Neural progenitor cell (in vitro differentiated cells): ENCODE data around the gene PHF14. TPM values are rescaled to one million over a fixed set of nuclear protein-coding genes. Genes with fewer than 3 reads are reported as not detected.

Experiments
- DNase-seq: peaks from one replicate; pipeline ENCODE4 v3.0.0-alpha.2; 2016; ENCODE audit warnings: low spot score
- H2AFZ ChIP-seq: fragments of 200-600 bp; sonication (generic); replicated peaks from 2 replicates; pipeline ENCODE4 v1.6.1; 2016; ENCODE audit warnings: antibody characterized with exemption
- H3F3A ChIP-seq: fragments of 200-600 bp; sonication (generic); 2 replicates; pipeline ENCODE4 v1.6.1; 2016; ENCODE audit warnings: antibody characterized with exemption, low read depth
- H3K27ac ChIP-seq: fragments of 200-600 bp; sonication (generic); 2 replicates; pipeline ENCODE4 v1.5.1; 2016; ENCODE audit warnings: mild to moderate bottlenecking
- H3K27me3 ChIP-seq: fragments of 200-600 bp; sonication (generic); 2 replicates; pipeline ENCODE4 v1.6.1; 2016; ENCODE audit warnings: mild to moderate bottlenecking, moderate library complexity
- H3K36me3 ChIP-seq: fragments of 200-600 bp; sonication (generic); 2 replicates; pipeline ENCODE4 v1.5.1; 2016
- H3K4me1 ChIP-seq: fragments of 200-600 bp; sonication (generic); 2 replicates; pipeline ENCODE4 v1.6.1; 2016; ENCODE audit warnings: mixed run types
- H3K4me2 ChIP-seq: fragments of 200-600 bp; sonication (generic); 2 replicates; pipeline ENCODE4 v1.6.1; 2016
- H3K4me3 ChIP-seq: fragments of 200-600 bp; sonication (generic); 2 replicates; pipeline ENCODE4 v1.5.1; 2016
- H3K79me2 ChIP-seq: fragments of 200-600 bp; sonication (generic); 2 replicates; pipeline ENCODE4 v1.6.1; 2016; ENCODE audit warnings: low read depth
- H3K9ac ChIP-seq: fragments of 200-600 bp; sonication (generic); 2 replicates; pipeline ENCODE4 v1.6.1; 2016
- H3K9me3 ChIP-seq: fragments of 200-600 bp; sonication (generic); 2 replicates; pipeline ENCODE4 v1.5.1; 2016; ENCODE audit warnings: low read depth
- H4K20me1 ChIP-seq: fragments of 200-600 bp; sonication (generic); 2 replicates; pipeline ENCODE4 v1.6.1; 2016; ENCODE audit warnings: low read depth
- H3K27ac Mint-ChIP-seq: 3 replicates; pipeline ENCODE4 v1.8.0; 2021; ENCODE audit warnings: mixed read lengths
- H3K27me3 Mint-ChIP-seq: 2 replicates; pipeline ENCODE4 v1.8.0; 2022; ENCODE audit warnings: low read depth, mild to moderate bottlenecking, inconsistent platforms, moderate library complexity, mixed read lengths; ENCODE audit not compliant: insufficient read depth
- H3K36me3 Mint-ChIP-seq: 3 replicates; pipeline ENCODE4 v1.8.0; 2021; ENCODE audit warnings: mixed read lengths
- H3K4me1 Mint-ChIP-seq: 3 replicates; pipeline ENCODE4 v1.8.0; 2021; ENCODE audit warnings: mixed read lengths
- H3K4me3 Mint-ChIP-seq: 3 replicates; pipeline ENCODE4 v1.8.0; 2021; ENCODE audit warnings: mild to moderate bottlenecking, moderate library complexity, mixed read lengths
- H3K9me3 Mint-ChIP-seq: 3 replicates; pipeline ENCODE4 v1.8.0; 2020; ENCODE audit warnings: mixed read lengths
- CTCF ChIP-seq: fragments of 200-600 bp; sonication (generic); IDR thresholded peaks from 2 replicates; pipeline ENCODE4 v1.5.1; 2017; ENCODE audit warnings: antibody characterized with exemption, mild to moderate bottlenecking
- EZH2 ChIP-seq: fragments of 200-600 bp; sonication (generic); IDR thresholded peaks from 2 replicates; pipeline ENCODE4 v1.6.1; 2017; ENCODE audit warnings: antibody characterized with exemption, mild to moderate bottlenecking, moderate library complexity
- EZH2phosphoT487 ChIP-seq: fragments of 200-600 bp; sonication (generic); IDR thresholded peaks from 2 replicates; pipeline ENCODE4 v1.6.1; 2017; ENCODE audit warnings: antibody characterized with exemption
- total RNA-seq: library from RNA; depleted of rRNA; stranded (reverse); fragments of >200 nt; gene quantifications from 2 replicates; pipeline ENCODE4 v1.2.3, GENCODE V29; 2015; ENCODE audit warnings: low replicate concordance

Gene PHF14
- total RNA-seq, 1 donor from 2014 or later, result 80.4 TPM

- no peak overlapping the region for H3K4me3 ChIP-seq
- DNase-seq, result no peak
- no peak overlapping the region for H3K27ac ChIP-seq
- Mint-ChIP-seq H3K36me3 (peaks cover 6% of the 10 kb centered on the region), H3K4me1 (peaks cover 10% of the 10 kb centered on the region), H3K4me3 (no peak overlapping the region), H3K27ac (peak overlapping the region; percentile 42), H3K27me3 (no peaks in the 10 kb centered on the region), H3K9me3 (no peaks in the 10 kb centered on the region)
- no peaks in the 10 kb centered on the region for H3K9me3 ChIP-seq
- H3K9ac ChIP-seq, result no peak overlapping the region
- H3F3A ChIP-seq, result no peaks in the 10 kb centered on the region
- H3K36me3 ChIP-seq, result no peaks in the 10 kb centered on the region
- no peaks in the 10 kb centered on the region for H3K4me1 ChIP-seq
- H2AFZ ChIP-seq, result no peak overlapping the region
- no peaks in the 10 kb centered on the region for H4K20me1 ChIP-seq
- H3K27me3 ChIP-seq, result no peaks in the 10 kb centered on the region
- H3K79me2 ChIP-seq, result no peaks in the 10 kb centered on the region
- TF ChIP-seq CTCF (no peak), EZH2phosphoT487 (no peak)
- no peak overlapping the region for H3K4me2 ChIP-seq
Measured at GRCh38 chr7:11127988-11128387, 154.3 kb downstream of the PHF14 start.

- Histone ChIP-seq H3K4me1 (no peaks in the 10 kb centered on the region), H2AFZ (no peak overlapping the region), H3K36me3 (no peaks in the 10 kb centered on the region), H3K4me2 (no peak overlapping the region), H3K79me2 (no peaks in the 10 kb centered on the region), H4K20me1 (no peaks in the 10 kb centered on the region), H3K27me3 (no peaks in the 10 kb centered on the region), H3K9ac (no peak overlapping the region), H3F3A (no peaks in the 10 kb centered on the region), H3K9me3 (no peaks in the 10 kb centered on the region), H3K27ac (no peak overlapping the region), H3K4me3 (no peak overlapping the region)
- Mint-ChIP-seq H3K36me3 (peaks cover 6% of the 10 kb centered on the region), H3K4me3 (no peak overlapping the region), H3K27ac (peak overlapping the region; percentile 42), H3K9me3 (no peaks in the 10 kb centered on the region), H3K4me1 (peaks cover 10% of the 10 kb centered on the region), H3K27me3 (no peaks in the 10 kb centered on the region)
- no peak for DNase-seq
- TF ChIP-seq EZH2 (no peak), EZH2phosphoT487 (no peak), CTCF (no peak)
Measured at GRCh38 chr7:11128498-11128897, 154.8 kb downstream of the PHF14 start.

- no peaks in the 10 kb centered on the region for H3K27me3 ChIP-seq
- no peaks in the 10 kb centered on the region for H4K20me1 ChIP-seq
- no peaks in the 10 kb centered on the region for H3K9me3 ChIP-seq
- no peaks in the 10 kb centered on the region for H3K36me3 ChIP-seq
- no peak overlapping the region for H3K4me3 Mint-ChIP-seq
- no peaks in the 10 kb centered on the region for H3K27me3 Mint-ChIP-seq
- H3K36me3 Mint-ChIP-seq, result peaks cover 6% of the 10 kb centered on the region
- H3F3A ChIP-seq, result no peaks in the 10 kb centered on the region
- no peak overlapping the region for H3K9ac ChIP-seq
- H3K27ac Mint-ChIP-seq, result no peak overlapping the region
- H3K4me3 ChIP-seq, result no peak overlapping the region
- no peak for TF ChIP-seq CTCF
- no peak for TF ChIP-seq EZH2phosphoT487
- no peak for TF ChIP-seq EZH2
- H3K27ac ChIP-seq, result no peak overlapping the region
- H3K4me1 ChIP-seq, result no peaks in the 10 kb centered on the region
- H3K79me2 ChIP-seq, result no peaks in the 10 kb centered on the region
- H3K4me1 Mint-ChIP-seq, result peaks cover 7% of the 10 kb centered on the region
- H3K9me3 Mint-ChIP-seq, result no peaks in the 10 kb centered on the region
- H2AFZ ChIP-seq, result no peak overlapping the region
- no peak overlapping the region for H3K4me2 ChIP-seq
- no peak for DNase-seq
Measured at GRCh38 chr7:11130012-11130411, 156.3 kb downstream of the PHF14 start.

- Histone ChIP-seq H3K9me3 (no peaks in the 10 kb centered on the region), H3F3A (no peaks in the 10 kb centered on the region), H3K27ac (no peak overlapping the region), H3K4me1 (no peaks in the 10 kb centered on the region), H3K4me2 (no peak overlapping the region), H4K20me1 (no peaks in the 10 kb centered on the region), H3K27me3 (no peaks in the 10 kb centered on the region), H2AFZ (no peak overlapping the region), H3K9ac (no peak overlapping the region), H3K4me3 (no peak overlapping the region), H3K36me3 (no peaks in the 10 kb centered on the region), H3K79me2 (no peaks in the 10 kb centered on the region)
- H3K27ac Mint-ChIP-seq, result no peak overlapping the region
- H3K4me1 Mint-ChIP-seq, result peaks cover 7% of the 10 kb centered on the region
- no peaks in the 10 kb centered on the region for H3K9me3 Mint-ChIP-seq
- TF ChIP-seq EZH2phosphoT487, result no peak
- TF ChIP-seq CTCF, result no peak
- TF ChIP-seq EZH2, result no peak
- H3K27me3 Mint-ChIP-seq, result no peaks in the 10 kb centered on the region
- no peak overlapping the region for H3K4me3 Mint-ChIP-seq
- H3K36me3 Mint-ChIP-seq, result peaks cover 6% of the 10 kb centered on the region
- DNase-seq, result no peak
Measured at GRCh38 chr7:11130601-11131000, 156.9 kb downstream of the PHF14 start.
